GM19238 (cell line): ENCODE results near the gene TTC4.
"Not testable (repeated sequence)": the region's sequence is repeated elsewhere in the genome, so short reads cannot be mapped to it uniquely, and the experiment has no call there.

ENCODE experiments used
- DNase-seq: peaks from one replicate; pipeline ENCODE4 v3.0.0; 2011; ENCODE audit warnings: low spot score; ENCODE audit not compliant: insufficient read length

TTC4 gene

GRCh38 chr1:54748094-54748835, 32.6 kb downstream of the TTC4 start:
- DNase-seq, result no peak

GRCh38 chr1:54750596-54750995, 34.9 kb downstream of the TTC4 start:
- no peak for DNase-seq

GRCh38 chr1:54751426-54751825, 35.8 kb downstream of the TTC4 start:
- DNase-seq, result no peak

- no peak for DNase-seq
Measured at GRCh38 chr1:54754045-54754444, 38.4 kb downstream of the TTC4 start.

- DNase-seq, result no peak
Measured at GRCh38 chr1:54754486-54755285, 39.0 kb downstream of the TTC4 start.

GRCh38 chr1:54757833-54758232, 42.2 kb downstream of the TTC4 start:
- DNase-seq, result no peak

- DNase-seq, result no peak
Measured at GRCh38 chr1:54758678-54759348, 43.2 kb downstream of the TTC4 start.

- DNase-seq, result no peak
Measured at GRCh38 chr1:54763816-54764132, 48.1 kb downstream of the TTC4 start.

- peak; percentile 98 for DNase-seq
Measured at GRCh38 chr1:54764133-54764921, 48.7 kb downstream of the TTC4 start, which contains the start of gene PARS2. Gene PARS2 (minus strand): TSS chr1:54764523. CDS start chr1:54759161, 5,362 bp downstream.

- DNase-seq, result no peak
Measured at GRCh38 chr1:54764922-54765561, 49.4 kb downstream of the TTC4 start.

- DNase-seq, result no peak
Measured at GRCh38 chr1:54766726-54767125, 51.1 kb downstream of the TTC4 start.

- no peak for DNase-seq
Measured at GRCh38 chr1:54767526-54767925, 51.9 kb downstream of the TTC4 start.

- no peak for DNase-seq
Measured at GRCh38 chr1:54768093-54768492, 52.4 kb downstream of the TTC4 start.

- no peak for DNase-seq
Measured at GRCh38 chr1:54772951-54773350, 57.3 kb downstream of the TTC4 start.

- DNase-seq, result no peak
Measured at GRCh38 chr1:54774820-54775498, 59.3 kb downstream of the TTC4 start.

GRCh38 chr1:54775828-54776721, 60.4 kb downstream of the TTC4 start:
- DNase-seq, result not testable (repeated sequence)

GRCh38 chr1:54777011-54777410, 61.4 kb downstream of the TTC4 start:
- no peak for DNase-seq

- no peak for DNase-seq
Measured at GRCh38 chr1:54777431-54777830, 61.8 kb downstream of the TTC4 start.

GRCh38 chr1:54781023-54781723, 65.5 kb downstream of the TTC4 start:
- no peak for DNase-seq
